ENCODE results near the gene ADSS1.

DNA sequence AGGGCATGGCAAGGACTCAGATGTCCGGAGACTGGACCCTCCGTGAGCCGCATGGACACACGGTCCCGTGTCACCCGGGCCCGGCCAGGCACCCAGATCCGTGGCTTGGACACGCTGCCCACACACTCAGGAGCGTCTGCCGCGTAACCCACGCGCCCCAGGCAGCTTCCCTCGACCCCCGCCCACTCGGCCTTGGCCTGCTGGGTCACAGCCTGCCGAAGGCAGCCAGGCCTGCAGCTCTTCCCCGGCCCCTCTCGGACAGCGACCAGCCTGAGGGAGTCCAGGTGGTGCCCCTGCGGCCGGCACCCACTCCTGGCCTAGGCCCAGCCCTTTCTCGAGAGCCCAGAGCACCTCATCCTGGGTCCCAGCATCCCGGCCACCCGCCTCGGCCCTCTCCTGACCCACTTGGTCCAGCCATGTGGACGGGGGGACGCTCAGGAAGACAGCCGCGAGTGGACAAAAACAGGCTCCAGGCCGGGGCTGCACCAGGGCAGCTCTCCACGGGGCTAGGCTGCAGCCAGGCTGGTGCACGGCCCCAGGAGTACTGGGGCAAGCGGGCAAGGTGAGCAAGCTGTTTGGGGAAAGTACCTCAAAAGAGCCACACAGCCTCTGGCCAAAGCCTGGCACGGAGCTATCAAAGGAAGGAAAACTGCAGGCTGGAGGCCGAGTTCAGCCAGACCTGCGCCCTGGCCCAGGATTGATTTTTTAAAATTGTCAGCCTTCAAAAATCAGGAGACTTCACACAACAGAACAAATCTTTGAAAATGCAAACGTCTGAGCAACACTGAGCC is 65.0 kb downstream of the ADSS1 start:
- TF ChIP-seq CTCF (conservative IDR thresholded peaks at IDR 0.05; ENCODE audit: low read length) = no peak
- TF ChIP-seq EZH2phosphoT487 (IDR thresholded peaks at IDR 0.05; ENCODE audit: borderline replicate concordance) = no peak

Measured in Loucy (cell line).